ENCODE measurements around the gene FCAMR. TPM values are rescaled to one million over a fixed set of nuclear protein-coding genes. Genes with fewer than 3 reads are reported as not detected.
"Not testable (repeated sequence)": the region's sequence is repeated elsewhere in the genome, so short reads cannot be mapped to it uniquely, and the experiment has no call there.

The FCAMR gene
- total RNA-seq, 1 experiment from 2014 or later = not detected

DNA sequence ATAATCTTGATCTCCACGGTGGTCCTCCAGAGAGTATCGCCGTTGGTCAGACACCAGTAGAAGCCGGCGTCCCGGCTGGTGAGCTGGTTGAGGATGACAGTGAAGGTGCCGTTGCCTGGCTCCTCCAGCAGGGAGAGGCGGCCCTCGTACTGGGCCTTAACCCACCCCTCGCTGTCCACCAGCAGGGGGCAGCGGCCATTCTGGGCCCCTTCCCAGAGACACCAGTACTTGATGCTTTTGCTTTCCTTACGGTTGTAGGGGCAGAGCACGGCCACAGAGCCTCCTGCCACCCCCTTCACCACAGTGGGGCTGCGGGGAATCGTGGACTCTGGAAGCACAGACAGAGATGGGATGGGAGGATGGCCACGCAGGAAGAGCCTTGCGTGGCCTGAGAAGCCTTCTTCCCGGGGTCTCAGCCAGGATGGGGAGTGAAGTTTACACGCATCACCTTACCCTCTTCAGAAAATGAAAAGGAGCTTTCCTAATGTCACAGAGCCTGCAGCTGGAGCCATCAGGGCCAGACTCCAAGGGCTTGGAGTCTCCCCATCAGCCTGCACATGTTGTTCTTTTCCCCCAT lies 34.7 kb downstream of the FCAMR start:
- DNase-seq (ENCODE audit: low read depth) = peak; percentile 46

DNA sequence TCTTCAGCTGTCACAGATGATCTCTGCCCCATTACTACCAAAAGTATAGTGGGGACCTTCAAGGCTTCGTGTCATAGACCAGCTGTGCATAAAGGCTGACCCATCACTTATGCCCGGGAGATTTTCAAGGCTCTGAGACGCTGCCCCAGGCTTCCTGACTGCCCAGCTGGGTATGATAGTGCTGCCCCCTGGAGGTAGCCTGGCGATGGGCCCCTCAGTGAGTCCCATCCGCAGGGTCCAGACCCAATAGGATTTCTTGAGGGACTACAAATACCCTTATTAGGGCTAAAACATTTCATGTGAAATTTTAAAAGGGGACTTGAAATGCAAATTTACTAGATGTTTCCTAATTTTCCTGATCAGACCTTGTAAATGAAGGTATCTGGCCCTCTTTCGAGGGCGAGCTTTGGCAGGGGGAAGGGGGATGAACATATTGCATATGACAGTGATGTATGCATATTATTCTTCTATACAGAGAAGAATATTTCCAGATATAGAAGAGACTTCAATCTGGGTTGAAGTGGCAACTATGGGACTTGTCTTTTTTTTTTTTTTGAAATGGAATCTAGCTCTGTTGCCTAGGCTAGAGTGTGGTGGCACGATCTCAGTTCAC lies 36.8 kb downstream of the FCAMR start:
- peak; percentile 13 for DNase-seq (ENCODE audit: low read depth)

DNA sequence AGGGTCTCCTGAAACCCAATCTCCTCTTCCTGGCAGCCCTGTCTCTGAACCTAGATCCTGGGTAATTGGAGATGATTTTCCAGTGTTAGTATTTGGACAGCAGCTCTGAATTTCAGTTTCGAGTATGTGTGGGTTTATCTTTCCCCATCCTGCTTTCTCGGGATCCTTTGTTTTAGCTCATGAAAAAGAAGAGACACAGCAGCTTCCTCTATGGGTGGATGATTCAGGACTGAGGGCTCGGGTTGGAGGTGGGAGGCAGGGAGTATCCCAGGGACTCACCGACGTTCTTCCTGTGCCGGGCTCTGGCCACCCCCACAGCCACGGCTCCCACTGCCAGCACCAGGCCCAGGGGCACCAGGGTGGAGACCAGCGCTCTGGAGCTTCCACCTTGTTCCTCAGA lies 38.1 kb downstream of the FCAMR start:
- no peak for DNase-seq (ENCODE audit: low read depth)

DNA sequence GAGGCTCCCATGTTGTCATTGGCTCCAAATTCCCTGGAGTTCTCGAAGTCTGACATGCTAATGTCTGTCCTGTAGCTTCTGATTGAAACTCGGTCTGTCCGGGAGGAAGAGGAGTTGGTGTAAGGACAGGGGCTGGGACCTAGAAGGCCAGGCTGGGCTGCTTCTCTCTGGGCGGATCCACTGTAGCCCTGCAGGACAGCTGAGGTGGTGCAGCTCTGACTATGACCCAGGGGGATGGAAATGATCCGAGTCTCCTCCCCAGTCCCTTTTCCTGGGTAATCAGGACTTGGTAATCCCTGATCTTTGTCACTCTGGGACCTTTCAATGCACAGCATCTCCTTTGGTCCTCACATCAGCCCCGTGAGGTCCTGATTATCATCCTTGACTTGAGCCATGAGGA lies 38.6 kb downstream of the FCAMR start:
- no peak for DNase-seq (ENCODE audit: low read depth)

DNA sequence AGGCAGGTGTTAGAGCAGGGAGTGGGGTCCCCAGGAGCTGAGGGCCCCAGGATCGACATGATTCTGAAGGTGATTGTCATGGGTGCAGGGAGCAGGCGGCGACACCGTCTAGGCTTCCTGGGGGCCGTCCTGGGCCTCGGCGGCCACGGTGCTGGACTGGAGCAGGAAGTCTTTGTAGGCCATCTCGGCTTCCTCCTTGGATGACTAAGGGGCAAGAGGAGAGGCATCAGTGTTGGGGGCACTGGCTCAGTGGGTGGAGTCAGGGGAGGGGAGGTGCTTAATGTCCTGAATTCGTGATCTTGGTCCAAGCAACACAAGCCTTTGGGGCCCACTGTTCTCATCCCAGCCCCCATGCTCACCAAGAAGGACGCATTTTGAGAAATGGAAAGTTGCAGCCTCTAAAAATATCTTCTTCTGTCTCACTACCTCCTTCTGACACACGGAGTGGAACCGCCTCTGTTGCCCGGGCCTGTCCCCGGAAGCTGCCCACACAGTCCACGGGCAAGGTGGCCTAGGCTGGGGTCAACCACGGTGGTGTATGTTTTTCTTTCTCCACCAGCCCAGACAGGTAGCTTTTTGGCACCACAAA lies 40.0 kb downstream of the FCAMR start:
- DNase-seq (ENCODE audit: low read depth) = no peak

DNA sequence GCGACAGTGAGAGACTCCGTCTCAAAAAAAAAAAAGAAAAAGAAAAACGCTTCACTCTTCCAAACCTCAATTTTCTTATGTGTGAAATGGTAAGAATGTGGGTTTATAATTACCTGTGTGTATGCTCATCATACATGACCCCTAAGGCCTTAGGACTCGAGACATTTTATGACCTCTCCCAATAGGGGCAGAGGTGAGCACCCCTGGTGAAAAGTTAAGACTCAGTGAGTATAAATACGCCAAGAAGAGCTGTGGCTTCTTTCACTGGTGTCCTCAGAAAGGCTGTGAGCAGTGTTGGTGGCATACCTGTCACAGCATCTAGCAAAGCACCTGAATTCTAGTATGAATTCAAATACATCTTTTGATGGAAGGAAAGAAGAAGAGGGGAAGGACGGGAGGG lies 40.7 kb downstream of the FCAMR start:
- no peak for DNase-seq (ENCODE audit: low read depth)

DNA sequence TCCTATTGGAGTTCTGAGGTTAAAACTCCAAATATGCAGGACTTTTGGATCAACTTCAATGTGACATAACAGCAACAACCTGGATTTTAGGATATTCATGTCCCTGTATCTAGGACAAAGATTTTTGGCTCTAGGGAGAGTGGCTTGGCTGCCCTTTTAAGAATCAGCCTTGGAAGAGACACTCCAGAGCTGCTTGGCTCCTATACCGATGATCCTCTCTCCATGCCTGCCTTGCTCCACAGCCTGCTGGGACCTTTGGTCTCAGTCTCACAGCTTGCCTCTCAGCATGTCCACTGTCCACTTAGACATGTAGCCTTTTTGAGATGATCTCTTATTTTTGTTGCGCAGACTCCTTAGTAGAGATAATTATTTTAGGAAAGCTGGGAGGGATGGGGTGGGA lies 44.0 kb downstream of the FCAMR start:
- no peak for DNase-seq (ENCODE audit: low read depth)

DNA sequence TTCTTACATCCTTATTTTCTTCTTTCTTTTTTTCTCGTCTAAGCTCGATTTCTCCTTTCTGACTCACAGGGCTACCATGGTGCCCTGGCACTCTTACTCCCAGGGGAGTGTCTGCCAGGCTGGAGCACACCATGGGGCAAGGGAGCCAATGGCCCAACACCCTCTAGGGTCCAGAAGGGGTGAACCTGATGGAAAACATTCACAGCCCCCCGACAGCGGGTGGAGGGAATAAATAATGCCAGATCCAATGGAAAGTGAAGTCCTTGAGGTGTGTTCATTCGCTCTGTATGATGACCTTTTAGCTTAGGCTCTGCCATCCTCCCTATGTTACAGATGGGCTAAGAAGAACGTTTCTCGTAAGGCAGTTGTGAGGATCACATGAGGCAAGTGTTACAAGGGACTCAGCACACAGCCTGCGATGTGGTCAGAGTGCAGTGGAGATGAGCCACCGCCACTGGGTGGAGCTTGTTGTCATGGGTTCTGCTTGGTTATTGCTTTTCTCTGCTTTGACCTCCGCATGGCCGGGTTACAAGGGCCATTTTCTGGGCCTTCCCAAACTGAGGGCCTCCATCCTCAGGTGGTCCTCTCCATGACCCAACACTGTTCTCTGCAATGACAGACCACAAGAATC lies 45.0 kb downstream of the FCAMR start:
- DNase-seq (ENCODE audit: low read depth) = no peak

DNA sequence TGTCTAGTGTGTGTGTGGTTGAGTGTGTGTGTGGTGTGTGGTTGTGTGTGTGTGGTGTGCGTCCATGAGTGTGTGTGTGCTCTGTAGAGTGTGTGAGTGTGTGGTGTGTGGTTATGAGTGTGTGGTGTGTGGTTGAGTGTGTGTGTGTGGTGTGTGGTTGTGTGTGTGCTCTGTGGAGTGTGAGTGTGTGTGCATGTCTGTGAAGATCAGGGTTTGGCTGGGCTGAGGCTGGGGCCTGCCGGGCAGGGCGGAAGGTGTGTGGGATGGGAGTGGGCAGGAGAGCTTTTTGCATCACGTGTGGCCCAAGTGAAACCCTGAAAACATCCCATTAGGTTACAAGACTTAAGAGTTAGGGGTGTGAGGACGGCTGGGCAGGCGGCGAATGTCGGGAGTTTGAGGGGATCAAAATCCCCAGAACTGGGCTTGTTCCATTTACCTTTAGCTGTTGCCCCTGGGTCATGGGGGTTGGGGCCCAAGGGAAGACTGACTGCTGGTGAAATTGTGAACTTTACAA lies 45.6 kb downstream of the FCAMR start:
- no peak for DNase-seq (ENCODE audit: low read depth)

DNA sequence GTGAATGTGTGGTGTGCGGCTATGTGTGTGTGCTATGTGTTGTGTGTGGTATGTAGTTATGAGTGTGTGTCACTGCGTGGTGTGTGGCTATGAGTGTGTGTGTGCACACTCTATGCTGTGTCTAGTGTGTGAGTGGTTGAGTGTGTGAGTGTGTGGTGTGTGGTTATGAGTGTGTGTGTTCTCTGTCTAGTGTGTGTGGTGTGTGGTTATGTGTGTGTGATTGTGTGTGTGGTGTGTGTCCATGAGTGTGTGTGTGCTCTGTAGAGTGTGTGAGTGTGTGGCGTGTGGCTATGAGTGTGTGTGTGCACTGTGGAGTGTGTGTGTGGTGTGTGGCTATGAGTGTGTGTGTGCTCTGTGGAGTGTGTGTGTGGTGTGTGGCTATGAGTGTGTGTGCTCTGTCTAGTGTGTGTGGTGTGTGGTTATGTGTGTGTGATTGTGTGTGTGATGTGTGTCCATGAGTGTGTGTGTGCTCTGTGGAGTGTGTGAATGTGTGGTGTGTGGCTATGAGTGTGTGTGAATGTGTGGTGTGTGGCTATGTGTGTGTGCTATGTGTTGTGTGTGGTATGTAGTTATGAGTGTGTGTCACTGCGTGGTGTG lies 46.2 kb downstream of the FCAMR start:
- not testable (repeated sequence) for DNase-seq (ENCODE audit: low read depth)

DNA sequence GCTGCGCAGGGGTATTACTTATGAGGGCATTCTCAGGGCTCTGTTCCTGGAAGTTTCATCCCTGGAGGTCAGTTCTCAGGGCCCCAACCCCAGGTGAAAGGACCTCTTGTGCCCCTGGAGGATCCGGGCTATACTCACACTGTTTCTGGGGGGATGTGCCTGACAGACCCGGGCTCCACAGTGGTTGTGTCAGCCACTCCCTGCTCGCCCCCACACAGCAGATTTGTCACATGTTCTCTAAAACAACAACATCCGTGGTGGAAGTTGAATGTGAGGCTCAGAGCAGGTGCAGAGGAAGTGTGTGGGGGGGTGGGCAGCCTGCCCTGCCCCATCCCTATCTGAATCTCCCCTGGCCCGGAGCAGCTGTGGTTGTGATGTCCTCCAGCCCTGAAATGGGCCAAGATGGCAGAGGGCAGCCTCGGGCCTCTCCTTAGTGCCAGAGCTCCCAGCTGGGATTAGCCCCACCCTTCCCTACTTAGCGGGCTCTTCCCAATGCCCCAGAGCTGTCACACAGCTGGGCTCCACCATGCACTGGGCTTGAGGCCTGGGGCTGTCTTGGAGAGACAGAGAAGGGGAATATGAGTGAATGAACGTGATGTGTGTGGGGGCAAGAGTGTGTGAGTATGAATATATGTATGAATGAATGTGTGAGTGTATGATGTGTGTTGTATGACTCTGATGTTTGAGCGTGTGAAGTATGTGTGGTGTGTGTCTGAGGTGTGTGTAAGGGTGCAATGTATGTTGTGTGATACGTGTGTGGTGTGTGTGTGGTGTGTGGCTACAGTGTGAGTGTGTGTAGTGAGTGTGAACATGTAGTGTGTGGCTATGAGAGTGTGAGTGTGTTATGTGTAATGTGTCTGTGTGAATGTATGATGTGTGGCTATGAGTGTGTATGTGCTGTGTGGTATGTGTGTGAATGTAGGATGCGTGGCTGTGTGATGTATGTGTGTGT lies 47.0 kb downstream of the FCAMR start:
- DNase-seq (ENCODE audit: low read depth) = no peak

DNA sequence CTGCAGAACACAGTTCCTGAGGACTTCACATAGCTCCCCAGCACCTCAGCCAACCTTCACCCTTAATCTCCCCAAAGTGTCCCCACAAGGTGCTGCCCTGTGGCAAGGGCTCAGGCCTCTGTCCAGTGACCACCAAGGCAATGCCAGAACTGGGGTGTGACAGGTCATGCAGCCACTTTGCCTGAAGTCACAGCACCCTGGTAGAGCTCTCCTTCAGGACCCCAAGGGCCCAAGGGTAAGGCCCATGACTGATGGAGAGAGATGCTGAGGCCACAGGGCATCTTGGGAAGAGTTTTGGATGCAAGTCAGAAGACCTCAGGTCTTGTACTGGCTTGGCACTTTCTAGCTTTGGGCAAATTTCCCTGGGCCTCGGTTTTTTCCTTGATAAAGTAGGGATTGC lies 47.7 kb downstream of the FCAMR start:
- no peak for DNase-seq (ENCODE audit: low read depth)

DNA sequence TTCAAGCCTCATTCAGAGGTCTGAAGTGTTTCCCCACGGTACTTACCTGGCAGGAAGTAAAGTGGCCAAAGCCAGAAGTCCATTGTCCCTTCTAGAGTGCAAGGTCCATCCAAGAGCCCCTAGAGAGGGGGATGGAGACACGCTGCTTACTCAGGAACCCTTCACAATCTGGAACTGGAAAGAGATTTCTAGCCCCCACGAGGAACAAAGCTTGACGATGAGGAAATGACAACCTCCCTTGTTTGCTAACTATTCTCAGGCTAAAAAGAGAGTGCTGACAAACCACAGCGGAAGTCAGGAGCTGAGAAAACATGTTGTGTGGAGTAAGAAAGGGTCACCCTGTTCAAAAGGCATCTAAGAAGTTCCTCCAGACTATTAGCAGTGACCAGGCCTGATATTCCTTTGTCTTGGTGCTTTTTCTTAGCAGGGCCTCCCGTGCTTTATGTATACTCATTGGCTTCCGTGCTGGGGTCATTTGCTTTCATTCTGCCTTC lies 48.4 kb downstream of the FCAMR start, which contains the start of gene FCMR:
Gene FCMR, minus strand, starts transcription at position 170 of the 494 bp plus-strand sequence. Its CDS starts 87 bp downstream, at position 83.
- DNase-seq (ENCODE audit: low read depth) = no peak

DNA sequence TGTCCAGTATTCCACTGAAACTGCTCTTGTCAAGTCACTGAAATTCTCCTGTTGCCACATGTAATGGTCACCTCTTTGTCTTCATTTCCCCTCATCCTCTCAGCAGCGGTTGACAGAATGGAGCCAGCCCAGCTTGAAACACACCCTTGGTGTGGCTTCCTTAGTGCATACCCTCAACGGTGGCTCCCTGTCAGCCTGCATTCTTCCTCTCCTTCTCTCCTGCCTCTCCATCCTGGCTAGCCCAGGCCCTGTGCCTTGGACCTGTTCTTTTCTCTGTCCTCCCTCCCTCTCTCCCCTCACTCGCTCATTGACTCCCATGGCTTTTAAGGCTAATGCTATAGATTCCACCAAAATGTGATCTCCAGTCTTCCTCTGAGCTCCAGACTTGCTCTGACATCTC lies 52.2 kb downstream of the FCAMR start:
- no peak for DNase-seq (ENCODE audit: low read depth)

DNA sequence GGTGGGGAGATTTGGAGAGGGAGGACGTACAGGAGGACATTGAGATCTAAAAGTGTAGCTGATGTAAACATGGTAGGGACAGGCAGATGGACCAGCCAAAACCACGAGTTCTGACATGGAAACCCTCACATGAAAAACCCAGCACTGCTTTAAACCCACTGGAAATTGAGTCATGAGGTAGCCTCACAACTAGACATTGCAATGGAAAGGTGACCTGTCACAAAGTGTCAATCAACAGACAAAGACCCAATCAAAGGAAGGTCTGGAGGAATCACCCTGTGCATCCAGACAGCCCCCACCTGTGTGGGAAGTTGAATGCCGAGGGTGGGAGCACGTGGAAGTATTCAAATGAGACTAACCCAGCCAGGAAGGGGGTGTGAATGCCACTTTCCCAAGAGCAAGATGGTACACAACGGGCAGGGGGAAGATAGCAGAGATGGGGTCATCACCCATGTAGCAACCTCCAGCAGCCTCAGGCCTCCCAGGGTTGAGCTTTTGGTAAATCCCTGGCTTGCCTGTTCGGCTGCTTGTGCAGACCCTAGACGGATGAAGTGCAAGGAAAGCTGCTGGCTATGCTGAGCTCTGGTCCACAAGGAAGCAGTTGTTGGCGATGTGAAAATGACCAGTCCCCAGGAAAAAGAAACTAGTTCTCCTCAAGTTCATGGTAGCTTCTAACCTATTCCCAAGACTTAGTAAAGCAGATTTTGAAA lies 54.1 kb downstream of the FCAMR start:
- no peak for DNase-seq (ENCODE audit: low read depth)

DNA sequence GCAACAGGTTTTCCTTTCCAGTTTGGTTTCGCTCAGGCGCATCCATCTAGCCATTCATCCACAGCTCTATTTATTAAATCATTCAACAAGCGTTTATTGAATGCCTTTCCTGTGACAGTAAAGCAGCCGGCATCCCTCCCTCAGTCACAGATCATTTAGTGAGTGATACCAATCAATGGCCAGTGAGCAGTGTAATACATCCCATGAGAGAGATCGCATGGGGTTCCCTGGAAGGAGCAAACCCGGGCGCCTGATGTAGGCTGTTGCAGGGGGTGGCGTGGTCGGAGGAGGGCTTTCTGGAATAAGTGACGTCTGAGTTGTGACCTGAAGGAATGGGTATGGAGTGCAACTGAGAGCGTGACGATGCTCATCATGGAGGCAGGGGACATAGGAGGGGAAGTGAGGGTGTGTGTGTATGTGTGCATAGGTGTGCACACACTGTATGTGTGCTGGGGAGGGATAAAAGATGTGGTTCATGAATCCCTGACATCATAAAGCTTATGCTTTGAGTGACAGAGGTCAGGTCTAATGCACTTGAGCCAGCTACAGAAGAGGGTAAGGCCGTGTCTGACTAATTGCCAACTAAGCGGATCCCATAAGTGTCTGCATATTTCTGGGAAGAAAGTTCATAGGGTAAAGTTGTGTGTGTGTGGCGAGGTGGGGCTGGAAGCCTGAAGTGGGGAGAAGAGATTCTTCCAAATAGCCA lies 55.1 kb downstream of the FCAMR start:
- no peak for DNase-seq (ENCODE audit: low read depth)

DNA sequence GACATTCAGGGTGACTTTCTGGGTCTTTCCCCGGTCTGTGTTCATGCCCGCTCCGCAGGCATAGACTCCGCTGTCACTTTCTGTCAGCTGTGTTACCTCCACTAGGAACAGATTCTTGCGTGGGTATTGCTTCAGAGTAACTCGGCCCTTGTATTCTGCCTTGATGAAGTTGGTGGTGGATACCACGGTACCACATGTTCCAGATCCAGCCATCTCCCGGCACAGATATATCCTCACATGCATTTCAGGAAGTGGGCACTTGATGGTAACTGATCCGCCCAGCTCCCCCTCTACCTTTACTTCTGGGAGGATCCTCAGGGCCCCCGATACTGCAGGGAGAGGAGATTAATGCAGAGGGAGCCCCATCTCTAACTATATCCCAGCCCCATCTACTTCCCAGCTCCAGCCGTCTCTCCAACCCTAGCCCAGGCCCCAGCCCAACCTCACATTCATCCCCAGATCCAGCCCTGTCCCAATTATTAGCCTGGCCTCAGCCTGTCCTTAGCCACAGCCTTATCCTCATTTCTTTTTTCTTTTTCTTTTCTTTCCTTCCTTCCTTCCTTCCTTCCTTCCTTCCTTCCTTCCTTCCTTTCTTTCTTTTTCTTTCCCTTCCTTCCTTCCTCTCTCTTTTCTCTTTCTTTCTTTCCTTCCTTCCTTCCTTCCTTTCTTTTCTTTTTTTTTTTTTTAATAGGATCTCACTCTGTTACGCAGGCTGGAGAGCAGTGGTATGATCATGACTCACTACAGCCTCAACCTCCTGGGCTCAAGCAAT lies 56.3 kb downstream of the FCAMR start:
- DNase-seq (ENCODE audit: low read depth) = no peak

DNA sequence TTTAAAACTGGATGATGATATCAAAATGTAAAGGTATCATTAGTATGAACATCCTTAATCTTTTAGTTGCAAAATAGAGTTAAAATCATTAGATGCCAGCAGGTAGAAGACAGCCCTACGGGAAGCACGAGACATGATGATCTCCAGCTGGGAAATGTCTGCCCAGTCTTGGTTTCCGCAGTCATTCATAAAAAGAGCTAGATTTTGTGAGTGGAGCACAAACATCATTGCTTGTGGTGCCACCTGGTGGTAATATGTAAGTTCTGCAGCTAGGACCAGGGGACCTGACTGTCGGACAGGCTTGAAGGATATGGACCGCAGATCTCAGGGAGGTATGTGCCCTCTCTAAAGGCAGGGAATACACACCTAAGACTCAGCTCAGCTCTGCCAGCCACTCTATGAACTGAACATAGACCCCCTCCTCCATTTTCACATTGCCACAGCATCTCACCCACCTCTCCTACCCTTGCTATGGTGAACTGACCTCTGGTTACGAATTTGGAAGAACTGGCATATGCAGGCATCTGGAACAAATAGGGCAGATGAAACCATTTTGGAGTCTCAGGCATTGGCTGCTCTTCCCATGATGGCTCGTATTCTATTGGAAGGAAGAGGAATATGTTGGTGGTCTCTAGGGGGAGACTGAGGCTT lies 57.7 kb downstream of the FCAMR start:
- DNase-seq (ENCODE audit: low read depth) = peak; percentile 71

Data from RPMI7951 (cell line).